Lower lobe of right lung (tissue), 2 donors: Measurements from ENCODE around the gene COL2A1. TPM values are rescaled to one million over a fixed set of nuclear protein-coding genes. Genes with fewer than 3 reads are reported as not detected.
"Not testable (repeated sequence)": the region's sequence is repeated elsewhere in the genome, so short reads cannot be mapped to it uniquely, and the experiment has no call there.

Experiments used
- ATAC-seq, 2 donors: fragments of 200-7000 bp; cut with Tn5 transposase; one replicate each; pipeline ENCODE4 v1.9.1; 2020 to 2022; ENCODE audit warnings: mild to moderate bottlenecking in 2 of 2, moderate library complexity in 2 of 2
- DNase-seq: peaks from one replicate; pipeline ENCODE4 v3.0.0-alpha.2; 2020
- H3K27ac ChIP-seq: fragments of 200-600 bp; one replicate; pipeline ENCODE4 v1.8.0; 2022
- H3K27me3 ChIP-seq: fragments of 200-600 bp; one replicate; pipeline ENCODE4 v1.8.0; 2022; ENCODE audit warnings: low read depth
- H3K36me3 ChIP-seq: fragments of 200-600 bp; one replicate; pipeline ENCODE4 v1.8.0; 2022; ENCODE audit warnings: mild to moderate bottlenecking
- H3K4me1 ChIP-seq: fragments of 200-600 bp; one replicate; pipeline ENCODE4 v1.8.0; 2022
- H3K4me3 ChIP-seq: fragments of 200-600 bp; one replicate; pipeline ENCODE4 v1.8.0; 2022; ENCODE audit warnings: mild to moderate bottlenecking
- H3K9me3 ChIP-seq: fragments of 200-600 bp; one replicate; pipeline ENCODE4 v1.8.0; 2022
- CTCF ChIP-seq: fragments of 200-600 bp; IDR thresholded peaks from one replicate; pipeline ENCODE4 v1.8.0; 2022; ENCODE audit warnings: antibody characterized with exemption, mild to moderate bottlenecking
- intact Hi-C: fragments of 100-400 bp; cut with DNase I; formaldehyde crosslinking; loops from one replicate; pipeline ENCODE4 v1.11.0; 2022
- total RNA-seq: library from RNA; stranded (reverse); fragmentation: NEBNext Ultra II Directional; extraction: Animal tissue kit (Norgen Biotek cat#: 25700); gene quantifications from one replicate; pipeline ENCODE4 v1.2.1, GENCODE V29; 2021
- donor health status: DM: no; HTN: yes; CAD: no; lungs with severe emphysema.

The COL2A1 gene
- total RNA-seq, 1 donor from 2014 or later, result not detected

GRCh38 chr12:47964106-47964728, 40.1 kb downstream of the COL2A1 start:
- H3K4me3 ChIP-seq, result peak overlapping the region; percentile 93
- H3K36me3 ChIP-seq, result peaks cover 17% of the 10 kb centered on the region
- TF ChIP-seq CTCF, result no peak
- intact Hi-C loops, result no loop called here
- peaks cover 24% of the 10 kb centered on the region for H3K4me1 ChIP-seq
- H3K27ac ChIP-seq, result peak overlapping the region; percentile 75
- ATAC-seq, result peak in 1 of 2 donors; percentile 6
- DNase-seq, result no peak
- no peaks in the 10 kb centered on the region for H3K9me3 ChIP-seq
- H3K27me3 ChIP-seq, result no peaks in the 10 kb centered on the region

DNA sequence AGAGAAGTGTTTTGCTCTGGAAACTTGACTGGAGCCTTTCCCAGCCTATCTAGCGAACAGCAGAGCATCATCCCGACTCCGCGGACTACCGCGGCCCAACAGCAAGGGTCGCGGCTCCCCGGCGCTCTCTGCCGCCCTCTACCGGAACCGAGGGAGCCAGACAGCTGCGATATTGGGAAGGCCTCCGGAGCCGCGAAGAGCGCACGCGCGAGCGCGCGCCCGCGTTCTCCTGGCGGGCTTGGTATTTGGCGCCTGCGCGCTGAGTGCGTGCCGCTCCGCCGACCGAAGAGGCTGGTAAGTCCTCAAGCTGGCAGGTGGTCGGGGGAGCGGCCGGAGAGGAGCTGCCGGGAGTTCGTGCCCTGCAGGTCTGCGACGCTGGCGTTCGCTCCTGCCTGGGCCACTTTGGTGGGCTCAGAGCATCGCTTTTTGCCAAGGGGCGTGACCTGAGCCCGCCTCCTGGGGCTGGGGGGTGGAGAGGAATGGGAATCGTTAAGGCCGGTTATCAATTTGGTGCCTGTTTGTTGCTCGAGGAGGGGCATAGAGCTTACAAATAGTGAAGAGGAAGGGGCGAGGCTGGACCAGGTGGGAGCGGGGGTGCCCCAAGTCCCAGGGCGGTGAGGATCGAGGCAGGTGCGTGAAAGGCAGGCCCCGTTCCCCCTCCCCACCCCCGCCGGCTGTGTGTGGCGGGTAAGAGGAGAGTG, 40.8 kb downstream of the COL2A1 start, which contains the start of gene TMEM106C:
Gene TMEM106C (plus strand): TSS at position 257 of the 701 bp plus-strand sequence. CDS start 641 bp downstream, outside the sequence.
- Histone ChIP-seq H3K36me3 (peaks cover 17% of the 10 kb centered on the region), H3K4me3 (peak within 1 kb of the TSS; percentile 93), H3K4me1 (peaks cover 24% of the 10 kb centered on the region), H3K27ac (peak within 1 kb of the TSS; percentile 75), H3K9me3 (no peaks in the 10 kb centered on the region), H3K27me3 (no peaks in the 10 kb centered on the region)
- DNase-seq (peak; percentile 94), ATAC-seq (peak; percentile 99)
- TF ChIP-seq CTCF, result peak; percentile 94
- intact Hi-C loops, result no loop called here

GRCh38 chr12:47962198-47962597, 42.1 kb downstream of the COL2A1 start:
- TF ChIP-seq CTCF, result no peak
- ATAC-seq, result no peak
- intact Hi-C loops, result no loop called here
- H3K4me3 ChIP-seq, result no peak overlapping the region
- H3K4me1 ChIP-seq, result peaks cover 24% of the 10 kb centered on the region
- H3K27ac ChIP-seq, result no peak overlapping the region
- H3K36me3 ChIP-seq, result peaks cover 10% of the 10 kb centered on the region
- H3K9me3 ChIP-seq, result no peaks in the 10 kb centered on the region
- DNase-seq, result no peak
- H3K27me3 ChIP-seq, result no peaks in the 10 kb centered on the region

- H3K9me3 ChIP-seq, DNase-seq, ATAC-seq, H3K27me3 ChIP-seq, H3K4me3 ChIP-seq, H3K4me1 ChIP-seq, intact Hi-C loops, H3K36me3 ChIP-seq, H3K27ac ChIP-seq: not testable (repeated sequence)
Observed at GRCh38 chr12:47957671-47958070, 46.6 kb downstream of the COL2A1 start.

DNA sequence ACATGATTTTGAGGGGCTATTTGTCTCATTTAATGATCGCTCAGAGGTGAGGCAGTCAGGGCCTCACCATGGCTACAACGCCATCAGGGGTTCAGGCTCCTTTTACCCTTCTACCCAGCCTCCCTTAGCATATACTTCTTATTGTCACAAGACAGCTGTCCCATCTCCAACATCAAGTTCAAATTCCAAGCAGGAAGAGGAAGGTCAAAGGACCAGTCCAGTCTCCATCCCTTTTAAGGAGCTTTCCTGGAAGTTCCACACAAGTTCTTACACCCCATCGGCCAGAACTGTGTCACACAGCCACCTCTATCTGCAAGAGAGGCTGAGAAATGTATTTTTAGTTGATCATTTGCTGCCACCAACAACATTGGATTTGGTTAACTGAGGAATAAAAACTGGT, 49.2 kb downstream of the COL2A1 start:
- no peak for ATAC-seq
- Histone ChIP-seq H3K9me3 (no peaks in the 10 kb centered on the region), H3K4me3 (no peak overlapping the region), H3K27me3 (no peaks in the 10 kb centered on the region), H3K4me1 (peaks cover 4% of the 10 kb centered on the region), H3K36me3 (no peaks in the 10 kb centered on the region), H3K27ac (no peak overlapping the region)
- intact Hi-C loops, result no loop called here
- TF ChIP-seq CTCF, result no peak
- DNase-seq, result no peak

DNA sequence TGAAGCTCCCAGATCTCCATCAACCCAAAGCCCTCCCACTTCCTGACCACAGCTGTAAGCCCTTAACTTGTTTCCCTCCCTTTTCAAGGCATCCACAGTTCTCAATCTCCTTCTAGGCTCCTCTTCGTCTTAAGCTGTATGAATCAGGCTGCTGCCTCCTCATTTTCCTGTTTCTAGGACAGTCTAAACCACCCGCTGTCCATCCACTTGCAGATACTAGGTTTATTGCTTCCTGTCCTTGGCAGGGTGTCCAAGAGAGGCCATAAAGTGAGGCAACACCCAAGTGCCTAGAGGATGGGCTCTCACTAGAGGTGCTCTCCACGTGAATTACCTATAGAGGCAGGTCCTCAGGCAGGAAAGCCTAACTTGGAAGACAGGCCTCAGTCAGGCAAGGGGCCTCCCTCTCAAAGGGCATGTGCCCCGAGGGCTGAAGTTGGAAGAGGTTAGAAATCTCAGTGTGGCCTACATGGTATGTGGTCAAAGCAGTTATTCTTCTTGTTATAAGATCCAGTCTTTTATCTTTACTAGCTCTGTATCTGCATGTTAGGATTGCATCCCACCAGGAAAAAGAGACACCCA, 49.7 kb downstream of the COL2A1 start:
- no peaks in the 10 kb centered on the region for H3K27me3 ChIP-seq
- ATAC-seq, result no peak
- TF ChIP-seq CTCF, result no peak
- no peaks in the 10 kb centered on the region for H3K9me3 ChIP-seq
- peaks cover 4% of the 10 kb centered on the region for H3K4me1 ChIP-seq
- no peak for DNase-seq
- intact Hi-C loops, result no loop called here
- no peaks in the 10 kb centered on the region for H3K36me3 ChIP-seq
- H3K27ac ChIP-seq, result no peak overlapping the region
- H3K4me3 ChIP-seq, result no peak overlapping the region
